Measurements from ENCODE around the gene RICTOR.

Gene RICTOR

DNA sequence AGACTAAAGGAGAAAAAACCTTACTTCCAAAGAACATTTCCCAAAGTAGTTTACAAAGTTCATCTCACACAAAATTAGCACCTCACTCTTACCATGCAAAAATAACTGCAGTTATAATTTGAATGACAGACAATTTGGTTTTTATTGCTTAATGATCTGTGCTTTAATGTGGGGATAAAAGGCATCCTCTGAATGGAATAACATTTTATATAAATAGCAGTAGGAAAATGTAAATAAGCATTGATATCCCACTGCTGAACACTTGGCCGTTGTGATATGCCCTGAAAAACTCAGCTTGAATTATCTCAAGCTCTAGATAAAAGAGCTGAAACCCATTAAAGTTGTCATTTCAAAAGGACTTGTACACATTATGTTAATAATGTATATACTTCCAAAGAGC, 135.2 kb downstream of the RICTOR start:
- no peak for DNase-seq (ENCODE audit: low read depth in 2 of 2)

DNA sequence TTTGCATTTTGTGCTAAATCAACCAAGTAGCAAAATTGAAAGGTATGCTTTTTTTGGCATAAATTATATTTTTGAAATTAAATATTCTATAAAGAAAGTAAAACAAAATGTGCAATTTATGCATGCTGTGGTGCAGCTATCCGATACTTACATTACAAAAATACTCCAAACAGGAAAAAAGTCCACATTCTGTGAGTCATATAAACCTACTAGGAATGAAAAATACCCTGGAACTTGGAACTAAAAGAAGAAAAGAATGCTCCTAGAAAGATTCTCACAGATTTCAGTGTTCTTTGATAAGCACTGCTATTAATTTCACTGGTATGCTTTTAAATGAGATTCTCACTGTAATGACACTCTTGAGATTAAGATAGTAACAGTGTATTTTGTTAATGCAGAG, 135.8 kb downstream of the RICTOR start:
- no peak for DNase-seq (ENCODE audit: low read depth in 2 of 2)

DNA sequence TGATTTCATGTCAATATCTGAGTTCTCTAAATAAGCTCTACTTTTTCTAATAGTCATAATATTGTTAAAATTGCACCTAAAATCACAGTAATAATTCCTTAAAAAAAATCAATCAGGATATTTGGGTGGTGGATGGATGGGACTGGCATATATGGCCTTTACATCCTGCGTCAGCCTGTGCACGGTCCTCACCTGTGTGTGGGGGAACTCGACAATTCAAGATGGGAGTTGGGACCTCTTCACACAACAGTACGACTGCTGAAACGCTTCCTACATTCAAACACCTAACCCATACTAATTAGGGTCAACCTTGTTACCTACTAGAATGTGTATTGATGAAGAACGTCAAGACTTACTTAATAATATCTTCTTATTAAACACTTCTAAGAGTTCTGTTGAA, 137.9 kb downstream of the RICTOR start:
- no peak for DNase-seq (ENCODE audit: low read depth in 2 of 2)

DNA sequence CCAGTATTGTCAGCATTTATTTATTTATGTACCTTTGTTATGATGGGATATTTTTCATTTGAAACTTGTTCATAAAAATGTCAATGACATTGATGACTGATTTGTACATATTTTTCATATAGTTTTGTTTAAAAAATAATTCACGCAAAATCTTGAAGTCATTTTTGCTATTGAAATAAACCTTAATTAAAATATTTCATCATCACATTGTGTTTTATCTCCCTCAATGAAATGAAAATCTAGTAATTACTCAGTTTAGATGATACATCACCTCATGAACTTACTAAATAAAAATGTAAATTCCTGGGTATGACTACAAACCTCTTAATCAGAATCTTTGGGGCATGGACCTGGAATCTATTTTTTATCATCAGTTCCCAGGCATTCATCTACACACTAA, 138.8 kb downstream of the RICTOR start:
- DNase-seq (ENCODE audit: low read depth in 2 of 2), result no peak

DNA sequence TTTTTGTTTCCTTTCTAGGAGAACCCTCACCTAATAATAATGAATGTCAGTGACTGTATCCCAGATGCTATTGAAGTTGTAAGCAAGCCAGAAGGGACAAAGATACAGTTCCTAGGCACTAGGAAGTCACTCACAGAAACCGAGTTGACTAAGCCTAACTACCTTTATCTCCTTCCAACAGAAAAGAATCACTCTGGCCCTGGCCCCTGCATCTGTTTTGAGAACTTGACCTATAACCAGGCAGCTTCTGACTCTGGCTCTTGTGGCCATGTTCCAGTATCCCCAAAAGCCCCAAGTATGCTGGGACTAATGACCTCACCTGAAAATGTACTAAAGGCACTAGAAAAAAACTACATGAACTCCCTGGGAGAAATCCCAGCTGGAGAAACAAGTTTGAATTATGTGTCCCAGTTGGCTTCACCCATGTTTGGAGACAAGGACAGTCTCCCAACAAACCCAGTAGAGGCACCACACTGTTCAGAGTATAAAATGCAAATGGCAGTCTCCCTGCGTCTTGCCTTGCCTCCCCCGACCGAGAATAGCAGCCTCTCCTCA, 141.3 kb downstream of the RICTOR start:
- DNase-seq (ENCODE audit: low read depth in 2 of 2), result no peak

DNA sequence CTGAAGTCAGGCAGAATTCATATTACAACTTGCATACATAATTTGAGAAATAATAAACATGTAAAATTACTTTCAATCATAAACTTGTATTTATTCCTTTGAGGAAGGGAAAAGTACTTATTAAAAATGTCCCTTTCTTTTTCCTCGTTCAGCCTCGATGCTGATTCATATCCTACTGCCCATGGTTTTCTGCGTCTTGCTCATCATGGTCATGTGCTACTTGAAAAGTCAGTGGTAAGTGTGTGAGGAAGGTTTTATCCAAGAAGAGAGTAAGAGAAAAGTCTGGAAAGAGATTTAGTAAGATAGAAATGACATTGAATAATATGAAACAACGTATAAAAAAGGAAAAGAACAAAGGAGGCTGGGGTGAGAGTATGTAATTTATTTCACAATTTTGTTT, 142.5 kb downstream of the RICTOR start:
- DNase-seq (ENCODE audit: low read depth in 2 of 2), result no peak

DNA sequence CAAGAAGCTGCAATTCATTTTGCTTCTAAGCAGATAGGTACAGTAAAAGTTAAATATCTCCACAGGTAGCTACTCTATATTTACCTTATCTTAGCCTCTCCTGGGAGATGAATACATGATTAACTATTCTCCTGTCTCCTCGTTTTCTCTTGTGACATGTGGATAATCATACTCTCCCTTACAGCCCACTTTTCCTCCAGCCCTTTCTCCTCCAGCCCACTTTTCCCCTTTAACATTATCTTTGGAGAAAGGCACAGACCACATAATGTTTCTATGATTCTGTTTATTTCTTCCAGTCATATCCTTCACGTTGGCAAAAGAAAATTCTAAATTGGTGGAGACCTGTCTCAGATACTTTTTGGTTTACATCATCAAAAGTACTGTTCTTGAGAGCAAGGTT, 144.4 kb downstream of the RICTOR start:
- DNase-seq (ENCODE audit: low read depth in 2 of 2), result no peak

DNA sequence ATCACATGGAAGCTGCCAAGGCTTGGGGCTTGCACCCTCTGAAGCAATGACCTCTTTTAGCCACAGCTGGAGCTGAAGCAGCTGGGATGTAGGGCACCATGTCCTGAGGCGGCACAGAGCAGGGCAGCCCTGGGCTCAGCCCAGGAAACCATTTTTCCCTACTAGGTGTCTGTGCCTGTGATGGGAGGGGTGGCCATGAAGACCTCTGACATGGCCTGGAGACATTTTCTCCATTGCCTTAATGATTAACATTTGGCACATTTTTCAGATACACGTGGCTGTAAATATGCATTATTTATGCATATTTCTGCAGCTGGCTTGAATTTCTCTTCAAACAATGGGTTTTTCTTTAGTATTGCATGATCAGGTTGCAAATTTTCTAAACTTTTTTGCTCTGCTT, 146.7 kb downstream of the RICTOR start:
- DNase-seq (ENCODE audit: low read depth in 2 of 2), result no peak

DNA sequence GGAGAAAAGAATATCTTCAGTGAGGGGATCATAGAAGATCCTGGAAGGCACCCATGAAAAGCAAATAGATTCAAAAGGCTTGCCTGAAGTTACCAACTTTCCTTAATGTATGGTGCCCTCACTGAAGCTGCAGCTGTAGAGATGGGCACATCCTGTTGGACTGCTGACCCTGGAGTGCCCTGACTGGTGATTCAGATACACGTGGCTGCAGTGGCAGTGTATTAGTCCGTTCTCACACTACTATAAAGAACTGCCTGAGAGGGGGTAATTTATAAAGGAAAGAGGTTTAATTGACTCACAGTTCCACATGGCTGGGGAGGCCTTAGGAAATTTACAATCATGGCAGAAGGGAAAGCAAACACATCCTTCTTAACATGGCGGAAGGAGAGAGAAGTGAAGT, 148.1 kb downstream of the RICTOR start:
- no peak for DNase-seq (ENCODE audit: low read depth in 2 of 2)

DNA sequence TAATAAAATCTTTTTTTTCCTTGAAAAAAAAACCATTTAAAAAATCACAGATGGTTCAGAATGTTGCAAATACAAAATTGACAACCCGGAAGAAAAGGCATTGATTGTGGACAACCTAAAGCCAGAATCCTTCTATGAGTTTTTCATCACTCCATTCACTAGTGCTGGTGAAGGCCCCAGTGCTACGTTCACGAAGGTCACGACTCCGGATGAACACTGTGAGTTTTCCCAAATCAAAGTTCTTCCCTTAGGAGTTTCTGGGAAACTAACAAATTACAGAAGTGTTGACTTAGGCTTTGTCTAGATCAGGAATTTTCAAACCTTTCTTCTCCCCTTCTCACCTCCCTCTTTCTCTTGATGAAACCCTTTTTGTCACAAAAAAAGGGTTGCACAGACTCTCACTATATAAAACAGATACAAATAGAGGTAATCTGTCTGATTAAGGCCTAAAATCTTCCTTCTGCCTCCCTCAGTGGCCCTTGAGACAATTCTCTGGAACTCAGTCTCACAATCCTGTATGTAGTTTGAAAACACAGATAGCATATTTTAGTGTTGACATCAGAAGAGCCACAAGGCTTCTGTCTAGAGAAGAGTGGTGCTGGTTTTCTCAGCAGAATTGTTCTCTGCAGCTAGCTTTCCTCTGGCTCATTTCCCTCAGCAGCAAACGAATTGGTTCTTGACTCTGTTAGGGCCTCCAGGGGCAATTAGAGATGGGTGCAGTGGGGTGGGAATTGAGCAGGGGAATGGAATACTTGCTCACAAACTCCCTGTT, 148.9 kb downstream of the RICTOR start:
- DNase-seq (ENCODE audit: low read depth in 2 of 2), result no peak

DNA sequence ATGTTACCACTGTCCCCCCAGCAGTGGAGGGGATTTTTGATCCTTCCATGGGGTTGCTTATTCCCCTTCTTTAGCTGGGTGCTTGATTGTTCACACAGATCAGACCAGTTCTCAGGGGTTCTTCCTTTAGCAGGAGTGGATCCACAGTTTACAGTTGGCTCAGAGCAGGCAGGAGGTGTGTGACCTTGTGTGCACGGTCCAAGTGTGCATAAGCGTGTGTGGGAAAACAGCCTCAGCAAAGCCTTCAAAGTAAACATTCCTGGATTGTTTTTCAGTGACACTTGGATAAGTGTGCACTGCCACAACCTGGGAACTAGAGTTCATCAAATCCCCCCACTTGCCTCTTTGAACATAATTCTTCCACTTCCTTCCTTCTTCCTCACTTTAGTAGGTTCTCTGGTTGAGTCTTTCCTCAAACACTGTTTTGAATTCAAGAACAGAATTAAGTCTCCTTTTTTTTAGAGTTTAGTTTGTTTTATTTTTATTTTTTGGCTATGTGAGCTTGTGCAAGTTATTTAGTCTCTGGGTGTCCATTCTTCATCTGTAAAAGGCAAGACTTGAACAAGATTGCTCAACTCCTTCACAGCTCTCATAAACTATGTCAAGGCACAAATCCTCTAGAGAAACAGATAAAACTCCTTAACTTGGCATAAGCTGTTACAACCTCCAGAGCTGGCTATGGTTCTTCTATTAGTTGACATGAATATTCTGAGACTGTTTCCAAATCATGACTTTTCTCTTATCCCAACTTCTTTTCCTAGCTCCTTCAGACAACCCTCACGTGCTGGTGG, 150.3 kb downstream of the RICTOR start:
- no peak for DNase-seq (ENCODE audit: low read depth in 2 of 2)

DNA sequence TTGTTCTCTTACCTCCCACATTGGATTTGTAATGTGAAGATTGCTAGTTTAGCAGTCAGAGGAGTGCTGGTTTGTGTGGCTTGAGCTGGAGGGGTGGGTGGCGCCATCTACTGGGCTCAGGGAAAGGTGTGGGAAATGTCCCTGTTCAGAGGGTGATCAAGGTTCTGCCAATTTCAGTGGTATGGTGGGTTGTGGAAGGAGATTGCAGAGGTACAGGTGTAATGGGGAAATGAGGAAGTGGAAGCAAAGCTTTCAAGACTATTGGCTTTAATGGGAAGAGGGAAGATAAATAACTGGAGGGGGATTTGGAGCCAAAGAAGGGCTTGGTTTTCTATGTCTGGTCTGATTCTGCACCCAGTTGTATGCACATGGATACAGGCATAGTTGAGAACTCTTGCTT, 152.0 kb downstream of the RICTOR start:
- DNase-seq (ENCODE audit: low read depth in 2 of 2), result peak in 1 of 2 donors; percentile 29

DNA sequence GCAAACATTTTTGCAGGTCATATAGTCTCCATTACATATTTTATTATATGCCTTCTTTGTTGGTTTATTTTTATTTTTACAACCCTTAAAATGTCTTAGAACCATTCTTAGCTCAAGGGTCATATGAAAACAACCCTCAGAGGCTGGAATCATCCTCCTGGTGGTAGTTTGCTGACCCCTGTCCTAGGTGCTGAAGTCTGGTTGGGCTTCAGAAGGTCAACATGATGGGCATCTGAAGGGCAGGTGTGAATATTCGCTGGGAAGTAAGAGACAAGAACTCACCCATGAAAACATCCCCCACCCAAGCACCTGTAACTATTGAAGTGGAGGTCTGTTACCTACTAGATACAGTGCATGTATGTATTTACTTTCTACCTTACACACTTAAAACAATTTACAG, 153.0 kb downstream of the RICTOR start:
- DNase-seq (ENCODE audit: low read depth in 2 of 2), result no peak

DNA sequence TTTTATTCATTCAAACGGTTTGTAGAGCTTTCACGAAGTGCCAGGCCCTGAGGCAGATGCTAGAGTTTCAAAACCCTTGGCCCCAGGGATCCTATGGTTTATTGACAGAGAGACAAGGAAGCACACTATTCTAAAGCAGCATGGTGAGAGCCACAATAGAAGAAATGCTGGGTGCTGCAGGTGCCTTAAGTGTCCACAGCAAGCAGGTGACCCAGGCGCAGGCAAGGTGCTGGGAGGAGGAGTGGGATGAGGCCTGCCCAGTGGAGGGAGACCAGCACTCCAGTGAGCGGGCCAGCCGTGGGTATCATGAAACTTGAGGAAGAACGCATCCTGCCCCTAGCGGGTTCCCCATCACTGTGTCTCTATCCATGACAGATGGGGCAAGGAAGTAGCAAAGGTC, 157.4 kb downstream of the RICTOR start:
- DNase-seq (ENCODE audit: low read depth in 2 of 2), result no peak

DNA sequence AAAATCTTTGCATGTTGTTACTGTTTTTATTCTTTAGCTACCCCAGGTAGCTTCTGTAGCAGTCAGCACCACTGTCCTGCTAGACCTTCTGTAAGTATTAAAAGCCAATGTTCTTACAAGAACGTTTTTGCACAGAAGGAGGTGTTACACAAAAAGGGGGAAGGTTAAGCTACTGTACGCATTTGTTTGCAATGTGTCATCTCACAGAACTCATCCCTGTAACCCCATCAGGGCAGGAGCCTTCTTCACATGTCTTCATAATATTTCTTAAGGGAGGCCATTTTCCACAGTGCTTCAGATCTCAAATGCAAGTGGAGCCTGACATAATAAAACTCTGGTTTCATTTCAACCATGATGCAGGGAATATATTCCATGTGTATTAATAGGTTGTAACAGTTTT, 160.5 kb downstream of the RICTOR start:
- DNase-seq (ENCODE audit: low read depth in 2 of 2), result no peak

DNA sequence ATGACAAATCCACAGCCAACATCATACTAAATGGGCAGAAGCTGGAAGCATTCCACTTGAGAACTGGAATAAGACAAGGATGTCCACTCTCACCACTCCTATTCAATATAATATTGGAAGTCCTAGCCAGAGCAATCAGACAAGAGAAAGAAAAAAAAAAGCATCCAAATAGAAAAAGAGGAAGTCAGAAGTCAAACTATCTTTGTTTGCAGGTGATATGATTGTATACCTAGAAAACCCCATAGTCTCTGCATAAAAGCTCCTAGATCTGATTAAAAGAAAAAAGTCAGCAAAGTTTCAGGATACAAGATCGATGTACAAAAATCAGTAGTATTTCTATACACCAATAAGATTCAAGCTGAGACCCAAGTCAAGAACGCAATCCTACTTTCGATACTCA, 162.3 kb downstream of the RICTOR start:
- DNase-seq (ENCODE audit: low read depth in 2 of 2), result no peak

DNA sequence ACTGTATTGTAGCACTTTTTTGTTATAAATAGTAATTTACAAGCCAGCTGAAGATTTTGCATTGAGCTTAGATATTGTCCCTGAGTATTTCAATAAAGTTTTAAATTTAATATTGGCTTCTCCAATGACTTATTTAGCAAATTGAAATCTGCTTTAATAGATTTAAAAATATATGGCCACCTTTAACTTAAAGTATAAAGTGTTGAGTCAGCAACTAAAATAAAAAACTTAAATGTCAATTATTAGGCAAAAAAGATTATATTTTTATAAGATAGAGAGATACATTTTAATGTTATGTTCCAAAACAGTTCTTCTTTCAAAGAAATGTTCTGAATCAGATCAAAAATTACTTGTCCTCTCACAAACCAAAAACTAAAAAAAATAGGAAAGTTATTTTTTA, 167.7 kb downstream of the RICTOR start:
- DNase-seq (ENCODE audit: low read depth in 2 of 2), result no peak

DNA sequence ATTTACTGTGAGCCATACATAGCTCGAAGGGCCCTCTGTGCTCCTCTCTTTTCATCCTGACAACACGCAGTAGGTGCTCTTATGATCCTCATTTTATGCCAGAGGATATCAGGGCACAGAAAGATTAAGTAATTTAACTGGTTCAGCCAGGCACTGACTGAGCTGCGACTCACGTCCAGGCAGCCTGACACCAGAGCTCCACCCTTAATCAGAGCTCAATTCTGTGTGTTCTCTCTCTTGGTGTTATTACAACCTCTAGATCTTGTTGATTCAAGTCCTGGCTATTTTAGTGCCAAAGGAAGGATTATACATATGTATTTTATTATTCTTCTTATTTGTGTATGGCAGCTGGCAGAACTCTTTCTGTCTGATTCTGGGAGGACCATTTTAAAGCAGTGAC, 168.7 kb downstream of the RICTOR start:
- no peak for DNase-seq (ENCODE audit: low read depth in 2 of 2)

DNA sequence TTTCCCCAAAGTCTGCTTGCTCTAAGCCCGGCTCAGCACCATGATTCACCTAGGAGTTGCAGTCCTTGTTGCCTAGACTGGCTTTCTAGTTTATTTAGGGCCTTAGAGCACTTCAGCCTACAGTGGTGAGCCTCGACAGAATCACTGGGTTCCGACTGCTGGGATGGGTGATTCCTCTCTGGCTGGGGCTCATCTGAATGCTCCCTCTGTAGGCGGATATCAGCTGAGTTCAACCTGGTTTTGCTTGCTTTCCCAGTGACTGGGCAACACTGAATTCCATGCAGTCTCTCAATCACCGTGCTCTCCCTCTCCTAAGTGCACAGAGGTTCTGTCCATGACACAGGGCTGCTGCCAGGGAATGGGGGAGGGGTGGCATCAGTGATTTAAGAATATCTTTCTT, 174.3 kb downstream of the RICTOR start:
- no peak for DNase-seq (ENCODE audit: low read depth in 2 of 2)

DNA sequence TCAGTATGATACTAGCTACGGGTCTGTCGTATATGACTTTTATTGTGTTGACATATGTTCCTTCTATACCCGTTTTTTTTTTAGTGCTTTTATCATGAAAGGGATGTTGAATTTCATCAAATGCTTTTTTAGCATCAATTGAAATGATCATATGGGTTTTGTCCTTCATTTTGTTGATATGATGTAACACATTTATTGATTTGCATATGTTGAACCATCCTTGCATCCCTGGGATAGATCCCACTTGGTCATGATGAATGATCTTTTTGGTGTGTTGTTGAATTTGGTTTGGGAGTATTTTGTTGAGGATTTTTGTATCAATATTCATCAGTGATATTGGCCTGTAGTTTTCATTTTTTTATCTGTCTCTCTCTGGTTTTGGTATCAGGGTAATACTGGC, 177.4 kb downstream of the RICTOR start:
- DNase-seq (ENCODE audit: low read depth in 2 of 2), result no peak

DNA sequence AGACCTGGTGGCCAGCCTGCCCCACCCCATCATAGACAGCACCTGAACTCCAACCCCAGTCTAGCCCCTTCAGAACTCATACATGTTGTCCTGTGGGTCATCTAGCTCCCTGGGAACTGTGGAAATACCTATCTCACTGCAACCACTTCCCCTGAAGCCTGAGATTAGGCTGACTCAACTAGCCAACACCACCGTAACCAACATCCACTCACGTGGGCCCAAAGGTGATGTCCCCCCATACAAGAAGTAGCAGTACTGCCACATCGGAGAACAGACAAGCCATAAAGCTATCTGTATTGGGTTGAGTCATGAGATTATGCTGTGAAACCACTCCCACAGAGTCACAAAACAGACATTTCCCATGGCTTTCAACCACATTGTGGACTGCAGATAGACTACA, 181.8 kb downstream of the RICTOR start:
- DNase-seq (ENCODE audit: low read depth in 2 of 2), result no peak

DNA sequence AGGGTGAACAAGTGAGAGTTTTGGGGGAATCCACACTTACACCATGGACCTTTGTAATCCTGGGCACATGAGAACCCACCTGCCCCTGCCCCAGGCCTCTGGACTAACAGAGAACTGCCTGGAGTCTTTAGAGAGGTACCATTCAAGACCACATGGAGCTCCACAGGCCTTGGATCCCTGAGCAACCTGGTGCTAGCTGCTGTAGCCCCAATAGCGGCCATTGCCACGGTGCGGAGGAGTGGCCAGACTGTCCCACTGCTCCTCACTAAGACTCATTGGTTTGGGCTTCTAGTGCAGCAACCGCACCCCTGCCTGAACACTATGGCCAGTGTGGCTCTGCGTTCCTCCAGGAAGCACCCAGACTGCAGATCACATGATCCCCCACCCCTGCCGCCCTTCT, 182.6 kb downstream of the RICTOR start:
- DNase-seq (ENCODE audit: low read depth in 2 of 2), result no peak

DNA sequence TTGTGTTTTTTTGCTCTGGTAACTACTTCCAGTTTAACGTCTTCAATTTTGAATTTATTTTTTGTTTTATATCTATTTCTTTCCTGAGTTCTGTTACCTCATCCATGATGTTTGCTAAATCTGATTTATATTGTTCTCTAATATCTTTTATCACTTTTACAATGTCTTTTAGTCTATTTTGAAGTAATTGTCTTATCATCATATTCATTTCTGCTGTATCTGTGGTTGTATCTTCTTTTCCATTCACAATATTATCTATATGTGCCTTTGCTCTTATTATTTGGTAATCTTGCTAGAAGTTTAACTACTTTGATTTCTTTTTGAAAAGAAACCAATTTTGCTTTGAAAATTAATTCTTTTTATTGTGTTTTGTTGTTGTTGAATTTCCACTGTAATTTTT, 184.8 kb downstream of the RICTOR start:
- no peak for DNase-seq (ENCODE audit: low read depth in 2 of 2)

Measured in stimulated activated CD4-positive, alpha-beta T cell treated with anti-CD3 and anti-CD28 coated beads, Interleukin-1b, Interleukin-23, amount 100 ng/mL, for 4 hours (primary cell).